ENCODE measurements around the gene ST7.

ST7 gene

GRCh38 chr7:117192108-117192507, 238.8 kb downstream of the ST7 start:
- DNase-seq (ENCODE audit: low read depth in 2 of 2): no peak

GRCh38 chr7:117193564-117193963, 240.3 kb downstream of the ST7 start:
- DNase-seq (ENCODE audit: low read depth in 2 of 2): no peak

- DNase-seq (ENCODE audit: low read depth in 2 of 2): no peak
Measured at GRCh38 chr7:117194445-117194844, 241.1 kb downstream of the ST7 start.

GRCh38 chr7:117195361-117196029, 242.2 kb downstream of the ST7 start:
- no peak for DNase-seq (ENCODE audit: low read depth in 2 of 2)

DNA sequence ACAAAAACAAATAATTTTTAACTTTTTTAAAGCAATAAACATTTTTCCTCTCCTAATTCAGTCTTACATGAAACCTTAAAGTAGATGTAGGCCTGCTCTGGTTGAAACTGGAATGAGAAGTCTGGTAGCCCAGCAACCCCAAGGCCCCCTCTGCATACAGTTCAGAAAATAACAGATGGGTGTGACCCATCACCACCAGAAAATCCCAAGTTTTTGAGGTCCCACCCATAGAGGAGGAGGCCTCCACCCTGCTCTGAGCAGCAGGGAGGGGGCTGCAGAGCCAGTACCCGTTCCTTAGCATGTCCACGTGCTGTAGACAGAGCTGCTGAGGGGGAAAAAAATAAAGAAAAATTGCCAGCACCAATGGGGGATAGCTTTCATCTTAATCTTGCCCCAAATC, 246.8 kb downstream of the ST7 start:
- no peak for DNase-seq (ENCODE audit: low read depth in 2 of 2)

GRCh38 chr7:117200786-117201458, 247.6 kb downstream of the ST7 start:
- no peak for DNase-seq (ENCODE audit: low read depth in 2 of 2)

GRCh38 chr7:117202511-117202910, 249.2 kb downstream of the ST7 start:
- no peak for DNase-seq (ENCODE audit: low read depth in 2 of 2)

GRCh38 chr7:117203205-117203604, 249.9 kb downstream of the ST7 start:
- DNase-seq (ENCODE audit: low read depth in 2 of 2): no peak

DNA sequence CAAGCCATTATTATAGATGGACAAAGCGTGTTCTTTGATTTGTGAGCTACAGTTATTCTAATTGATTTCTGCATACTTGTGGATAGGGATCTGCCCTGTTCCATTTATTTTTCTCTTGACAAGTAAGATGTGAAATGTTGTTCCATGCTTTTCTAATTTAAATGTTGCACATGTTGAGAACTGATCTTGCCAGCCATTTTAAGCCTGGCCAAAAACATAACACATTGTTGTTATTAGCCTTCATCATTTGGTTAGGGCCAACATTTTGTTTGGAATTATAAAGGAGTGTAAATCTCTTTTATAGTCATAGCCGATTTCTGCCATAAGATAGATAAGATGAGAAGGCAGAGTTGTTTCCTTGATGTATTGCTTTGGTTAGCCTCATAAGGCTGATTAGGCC, 252.6 kb downstream of the ST7 start:
- DNase-seq (ENCODE audit: low read depth in 2 of 2): no peak

- DNase-seq (ENCODE audit: low read depth in 2 of 2): no peak
Measured at GRCh38 chr7:117208257-117208656, 255.0 kb downstream of the ST7 start.

DNA sequence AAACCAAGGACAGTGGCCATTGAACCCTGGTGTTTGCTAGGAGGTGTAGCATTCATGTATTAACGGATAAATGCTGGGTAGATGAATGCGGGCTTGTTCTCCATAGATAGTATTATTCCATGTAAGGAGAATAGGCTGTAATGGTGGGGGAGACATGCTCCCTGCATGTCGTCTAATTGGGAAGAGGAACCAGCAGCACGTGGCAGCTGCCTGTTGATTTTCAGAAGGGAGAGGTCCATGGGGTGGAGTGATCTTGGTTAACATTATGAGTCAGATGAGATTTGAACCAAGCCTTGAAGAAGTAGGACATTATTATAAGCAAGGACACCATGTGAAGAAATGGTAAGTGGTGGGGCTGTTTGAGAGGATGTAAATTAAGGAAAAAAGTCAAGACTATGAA, 257.1 kb downstream of the ST7 start:
- DNase-seq (ENCODE audit: low read depth in 2 of 2): no peak

GRCh38 chr7:117210908-117211307, 257.6 kb downstream of the ST7 start:
- no peak for DNase-seq (ENCODE audit: low read depth in 2 of 2)

GRCh38 chr7:117211614-117212013, 258.3 kb downstream of the ST7 start:
- DNase-seq (ENCODE audit: low read depth in 2 of 2): no peak

DNA sequence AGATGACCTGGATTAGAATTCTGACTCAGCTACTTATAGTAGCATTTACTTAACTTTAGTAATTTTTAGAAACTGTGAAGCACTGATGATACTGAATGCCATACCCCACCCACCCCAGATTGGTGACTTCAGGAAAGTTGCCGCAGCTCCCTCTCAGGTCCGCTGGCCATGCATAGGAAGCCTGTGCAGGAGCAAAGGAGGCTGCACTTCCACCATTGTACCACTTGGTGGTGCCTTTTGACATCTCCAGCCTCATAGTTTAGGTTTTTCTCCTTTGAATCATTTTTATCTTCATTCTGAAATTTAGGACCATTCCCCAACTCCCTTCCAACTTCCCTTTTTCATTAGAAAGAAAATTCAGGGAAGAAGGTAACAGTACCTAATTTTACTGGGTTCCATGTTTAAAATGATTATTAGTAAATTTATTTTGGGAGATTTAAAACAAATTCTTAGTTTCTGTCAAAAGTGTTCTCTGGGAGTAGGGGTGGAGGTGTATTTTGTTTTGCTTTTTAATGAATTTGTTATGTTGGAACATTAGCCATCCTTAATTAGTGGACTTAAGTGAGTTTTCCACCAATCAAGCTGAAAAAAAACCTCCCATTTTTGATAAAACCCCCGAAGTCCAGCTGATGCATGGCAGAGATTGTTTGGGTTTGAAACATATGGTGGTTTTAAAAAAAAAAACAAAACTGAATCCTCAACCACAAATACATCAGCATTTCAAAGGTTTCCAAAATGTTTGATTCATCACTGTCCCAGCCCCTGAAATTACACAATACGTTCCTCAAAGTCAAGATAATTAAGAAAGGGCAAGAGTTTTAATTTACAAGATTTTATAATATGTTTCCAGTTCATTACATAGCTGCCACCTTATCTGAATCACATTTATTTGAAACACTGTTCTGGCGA, 259.9 kb downstream of the ST7 start:
- peak in 1 of 2 donors; percentile 3 for DNase-seq (ENCODE audit: low read depth in 2 of 2)

DNA sequence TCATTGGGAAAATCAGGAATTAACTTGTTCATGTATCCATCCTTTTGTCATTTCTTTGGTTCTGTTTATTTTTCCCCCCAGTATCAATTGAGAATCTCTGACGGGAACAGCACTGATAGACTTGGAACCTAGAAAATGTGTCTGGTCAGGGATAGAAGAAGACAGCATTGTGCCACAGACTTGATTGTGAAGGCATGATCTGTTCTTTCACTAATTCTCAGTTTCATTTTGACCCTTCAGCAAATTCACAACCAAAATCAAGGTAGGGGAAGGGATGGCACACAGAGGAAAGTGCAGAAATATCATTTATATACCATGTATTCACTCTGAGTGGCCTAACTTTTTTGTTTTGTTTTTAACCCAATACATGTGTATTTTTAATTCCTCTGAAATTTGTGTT, 262.7 kb downstream of the ST7 start:
- DNase-seq (ENCODE audit: low read depth in 2 of 2): no peak

DNA sequence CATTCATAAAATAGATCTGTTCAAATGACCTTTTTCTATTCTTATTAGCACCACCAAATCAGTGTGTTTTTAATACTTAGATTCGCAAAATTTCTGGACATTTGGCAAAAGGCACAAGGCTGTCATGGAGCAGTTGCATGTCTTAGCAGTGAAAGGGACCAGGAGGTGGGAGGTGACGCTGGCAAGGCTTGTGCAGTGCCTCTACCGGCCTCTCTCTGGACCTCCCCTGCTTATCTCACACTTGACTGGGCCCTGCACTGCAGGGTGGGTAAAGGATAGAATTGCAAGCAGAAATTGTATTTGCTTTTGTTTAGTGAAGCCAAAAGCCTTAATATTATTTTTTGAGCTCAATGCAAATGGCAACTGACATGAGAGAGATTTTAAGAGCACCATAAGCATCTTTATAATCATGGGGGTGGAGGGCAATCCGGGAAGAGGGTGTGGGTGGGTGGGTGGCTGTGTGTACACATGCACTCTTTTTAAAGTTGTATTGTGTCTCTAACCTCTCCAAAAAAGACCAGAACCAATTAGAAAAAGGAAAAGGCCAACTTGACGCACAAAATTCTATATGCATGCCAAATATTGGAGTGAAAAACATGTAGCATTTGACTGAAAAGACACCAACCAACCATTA, 263.3 kb downstream of the ST7 start:
- DNase-seq (ENCODE audit: low read depth in 2 of 2): no peak

DNA sequence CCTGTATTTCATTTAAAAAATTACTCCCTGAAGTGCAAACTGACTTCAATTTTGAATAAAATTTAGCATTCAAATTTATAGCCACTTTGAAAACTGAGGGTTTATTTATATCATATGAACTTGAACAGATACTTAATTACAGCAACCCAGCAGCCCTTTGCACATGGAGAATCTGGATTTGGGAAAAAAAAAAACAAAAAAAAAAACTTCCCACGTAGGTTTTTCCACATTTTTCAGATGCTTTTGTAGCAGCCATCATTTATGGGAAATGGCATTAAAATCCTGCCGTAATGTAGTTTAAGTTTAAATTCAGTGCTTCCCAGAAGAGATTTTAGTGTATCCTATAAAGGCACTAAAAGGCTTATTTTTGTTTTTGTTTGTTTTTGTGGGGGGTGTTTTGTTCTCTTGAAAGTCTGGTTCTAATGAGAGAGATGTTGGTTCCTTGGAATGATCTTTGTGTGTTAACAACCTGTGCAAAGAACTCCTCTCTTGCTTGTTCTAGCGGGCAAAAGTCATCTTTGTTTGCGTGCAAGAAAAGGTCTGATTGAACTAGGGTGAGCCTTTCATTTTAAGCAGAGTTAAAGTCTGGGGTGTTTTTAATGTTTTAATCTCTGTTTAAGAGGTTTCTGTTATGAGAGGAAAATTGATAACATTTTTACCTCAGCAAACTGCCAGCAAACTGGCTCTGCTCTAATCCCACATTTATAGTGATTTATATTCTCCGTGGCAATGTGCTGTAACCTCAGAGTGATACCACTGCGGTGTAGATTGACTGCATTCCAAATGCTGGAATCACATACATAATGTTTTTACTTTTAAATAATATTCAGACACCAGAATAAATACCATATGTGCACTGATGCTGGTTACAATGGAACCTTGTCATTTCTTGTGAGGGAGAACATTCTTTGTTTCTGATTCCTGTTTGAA, 264.1 kb downstream of the ST7 start:
- DNase-seq (ENCODE audit: low read depth in 2 of 2): no peak

- no peak for DNase-seq (ENCODE audit: low read depth in 2 of 2)
Measured at GRCh38 chr7:117218700-117219099, 265.4 kb downstream of the ST7 start.

DNA sequence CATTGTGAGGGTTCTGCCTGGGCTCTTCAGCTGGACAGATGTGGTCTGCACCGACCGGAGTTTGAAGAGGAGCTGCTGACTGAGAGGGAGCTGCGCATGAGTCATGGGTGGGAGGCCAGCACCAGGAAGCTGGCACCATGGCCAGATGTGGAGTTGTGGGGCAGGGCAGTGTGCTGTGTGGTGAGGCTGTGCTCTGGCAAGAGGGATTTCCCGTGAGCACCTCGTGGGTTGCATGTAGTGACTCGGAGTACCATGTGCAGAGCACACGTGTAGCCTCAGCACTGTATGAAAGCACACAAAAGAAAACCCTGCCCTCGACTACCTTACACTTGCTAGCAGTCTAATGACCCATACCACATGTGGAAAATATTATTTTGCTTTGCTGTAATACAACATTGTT, 266.2 kb downstream of the ST7 start:
- no peak for DNase-seq (ENCODE audit: low read depth in 2 of 2)

DNA sequence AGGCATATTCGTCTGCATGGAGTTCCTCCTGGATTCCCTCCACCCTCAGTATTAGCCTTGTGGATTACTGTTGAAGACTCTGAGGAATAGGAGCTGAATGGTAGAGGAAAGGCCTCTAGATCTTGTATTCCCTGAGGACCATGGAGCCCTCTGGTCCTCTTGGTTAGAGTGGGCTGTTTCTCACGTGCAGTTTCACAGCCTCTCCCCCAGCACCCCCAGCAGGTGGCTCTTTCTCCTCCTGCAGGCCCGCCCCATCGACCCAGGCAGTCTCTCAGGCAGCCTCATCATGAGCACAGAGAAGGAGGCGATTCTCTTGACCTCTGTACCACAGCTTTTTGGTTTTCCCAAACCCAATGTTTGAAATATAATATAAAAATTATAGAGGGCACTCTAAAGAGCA, 267.5 kb downstream of the ST7 start:
- DNase-seq (ENCODE audit: low read depth in 2 of 2): no peak

DNA sequence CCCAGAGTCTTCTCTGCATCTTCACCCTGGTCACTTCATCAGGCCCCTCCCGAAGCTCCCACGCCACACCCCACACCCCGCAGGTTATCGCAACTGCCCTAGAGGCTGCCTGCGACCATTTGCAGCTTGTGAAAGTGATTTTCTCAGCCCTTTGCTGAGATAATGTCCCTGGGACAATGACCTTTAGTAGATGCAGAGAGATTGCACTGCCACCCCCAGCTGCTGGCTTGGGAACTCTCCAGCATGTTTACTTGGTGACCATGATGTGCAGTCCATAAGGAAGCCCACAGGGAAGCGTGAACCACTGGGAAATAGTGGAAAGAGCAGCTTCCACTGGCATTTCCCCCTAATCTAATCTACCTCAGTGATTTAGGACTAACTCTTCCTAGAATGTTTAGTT, 272.2 kb downstream of the ST7 start:
- no peak for DNase-seq (ENCODE audit: low read depth in 2 of 2)
